GM04504 (cell line): Measurements from ENCODE around the gene ATP6V1F.

Source experiments
- DNase-seq: peaks from one replicate; pipeline ENCODE4 v3.0.0-alpha.2; 2012; ENCODE audit warnings: low read depth

Gene ATP6V1F

GRCh38 chr7:128848289-128849155 lies 14.1 kb upstream of the ATP6V1F start:
- no peak for DNase-seq

GRCh38 chr7:128849156-128849515 lies 13.5 kb upstream of the ATP6V1F start:
- DNase-seq, result no peak

- no peak for DNase-seq
Observed at GRCh38 chr7:128849804-128850490, 12.7 kb upstream of the ATP6V1F start.

GRCh38 chr7:128852537-128853254 lies 10.0 kb upstream of the ATP6V1F start:
- DNase-seq, result no peak

- no peak for DNase-seq
Observed at GRCh38 chr7:128853799-128854198, 8.9 kb upstream of the ATP6V1F start.

GRCh38 chr7:128854396-128854795 lies 8.3 kb upstream of the ATP6V1F start:
- no peak for DNase-seq

- DNase-seq, result no peak
Observed at GRCh38 chr7:128855559-128855958, 7.1 kb upstream of the ATP6V1F start.

GRCh38 chr7:128856001-128856718 lies 6.5 kb upstream of the ATP6V1F start:
- no peak for DNase-seq

- no peak for DNase-seq
Observed at GRCh38 chr7:128858380-128859231, 4.0 kb upstream of the ATP6V1F start.

- DNase-seq, result no peak
Observed at GRCh38 chr7:128859232-128860157, 3.2 kb upstream of the ATP6V1F start.

- DNase-seq, result peak; percentile 58
Observed at GRCh38 chr7:128860158-128861073, 2.2 kb upstream of the ATP6V1F start.

GRCh38 chr7:128861957-128862570 lies 592 bp upstream of the ATP6V1F start:
- DNase-seq, result no peak

- DNase-seq, result peak; percentile 42
Observed at GRCh38 chr7:128863433-128863989, 855 bp downstream of the ATP6V1F start.

- DNase-seq, result no peak
Observed at GRCh38 chr7:128865303-128865702, 2.6 kb downstream of the ATP6V1F start.

GRCh38 chr7:128865996-128866877 lies 3.6 kb downstream of the ATP6V1F start:
- no peak for DNase-seq

- no peak for DNase-seq
Observed at GRCh38 chr7:128867241-128867640, 4.6 kb downstream of the ATP6V1F start.
